ENCODE results near the gene FAM217B. TPM values are rescaled to one million over a fixed set of nuclear protein-coding genes. Genes with fewer than 3 reads are reported as not detected.

FAM217B gene
- total and polyA plus RNA-seq, 2 of the 8 experiments (the other 6 are each of a cell fraction or from before 2014, with no cell fraction given): 5.4 to 28.5 TPM

GRCh38 chr20:59987135-59987534, 46.9 kb downstream of the FAM217B start:
- FAIRE-seq: no peak
- 91% methylated on average over 7 of the region's 7 CpGs; no CpG with 5 or more reads in 1 of the 2 experiments for WGBS, 2 experiments (ENCODE audit: extremely low coverage in 1 of 2, insufficient coverage in 1 of 2, insufficient read length in 1 of 2, insufficient replicate concordance in 2 of 2, low coverage in 1 of 2, low lambda C conversion rate in 2 of 2, missing lambda C conversion rate in 1 of 2)
- no peak for DNase-seq (ENCODE audit: low read depth in 1 of 2, low spot score in 2 of 2)

More at GRCh38 chr20:59987135-59987534, 46.9 kb downstream of the FAM217B start:
- no peak overlapping the region for H3K56ac ChIP-seq (replicated peaks; ENCODE audit: insufficient read length, low read depth, low read length)
- no peaks in the 10 kb centered on the region for H3K79me1 ChIP-seq (ENCODE audit: low read depth, low read length)
- no peak overlapping the region for H2BK20ac ChIP-seq (ENCODE audit: low read length)
- peaks cover 0 to 6% (median 3%) of the 10 kb centered on the region in 4 experiments; a peak in 3 of 7 replicates for H3K4me1 ChIP-seq (replicated peaks in 1 of 4; ENCODE audit: control insufficient read depth in 3 of 4, insufficient read depth in 4 of 4, low read length in 3 of 4)
- no peak overlapping the region for H3K4me3 ChIP-seq (ENCODE audit: extremely low read depth in 1 of 4, insufficient read depth in 2 of 4, low read depth in 3 of 4, low read length in 4 of 4)
- H4K91ac ChIP-seq (replicated peaks; ENCODE audit: insufficient read length, low read length): no peak overlapping the region
- H3K23me2 ChIP-seq (ENCODE audit: low read depth, low read length): no peaks in the 10 kb centered on the region
- CTCF ChIA-PET (ENCODE audit: partially characterized antibody): interaction anchor here (0.6 to 2.0 kb wide), 10 partner anchors 16 to 865 kb away, joined by 3 to 10 read pairs (median 4); partner anchors contain the start of gene SYCP2
- no peak overlapping the region for H3K4ac ChIP-seq (replicated peaks; ENCODE audit: insufficient read length, low read depth, low read length)
- no peak for TF ChIP-seq EP300 (IDR thresholded peaks at IDR 0.05; ENCODE audit: borderline replicate concordance in 1 of 2, low read depth in 2 of 2, low read length in 2 of 2)
- TF ChIP-seq JUND (IDR thresholded peaks at IDR 0.05; ENCODE audit: low read length): no peak
- TF ChIP-seq CREB1 (IDR thresholded peaks at IDR 0.05): no peak
- no peak for TF ChIP-seq USF2 (IDR thresholded peaks at IDR 0.05; ENCODE audit: low read length)
- no peaks in the 10 kb centered on the region for H3K36me3 ChIP-seq (ENCODE audit: control insufficient read depth in 2 of 4, insufficient read depth in 4 of 4, low read length in 3 of 4)
- no peaks in the 10 kb centered on the region for H3K9me3 ChIP-seq (ENCODE audit: insufficient read depth in 2 of 2, low read depth in 1 of 2, low read length in 1 of 2)
- no peak overlapping the region for H2BK120ac ChIP-seq (replicated peaks; ENCODE audit: low read depth, low read length)
- H3K14ac ChIP-seq (ENCODE audit: insufficient read length): no peak overlapping the region
- no peaks in the 10 kb centered on the region for H3K79me2 ChIP-seq (ENCODE audit: control insufficient read depth in 1 of 2, insufficient read depth in 2 of 2, low read length in 2 of 2)
- no peak overlapping the region for H2BK15ac ChIP-seq (ENCODE audit: low read length)
- H3K9ac ChIP-seq (replicated peaks in 1 of 4; ENCODE audit: extremely low read depth in 1 of 4, low read depth in 3 of 4, low read length in 3 of 4): no peak overlapping the region
- H3K23ac ChIP-seq (ENCODE audit: insufficient read length): no peak overlapping the region
- POLR2A ChIA-PET (ENCODE audit: partially characterized antibody): no interaction called here
- H3K27me3 ChIP-seq (replicated peaks in 1 of 4; ENCODE audit: control insufficient read depth in 3 of 4, extremely low read depth in 1 of 4, insufficient read depth in 3 of 4, low read length in 3 of 4): no peaks in the 10 kb centered on the region
- no peak overlapping the region for H2BK12ac ChIP-seq (ENCODE audit: low read depth, low read length)
- no peak overlapping the region for H2BK5ac ChIP-seq (ENCODE audit: low read depth, low read length)
- H3K4me2 ChIP-seq (ENCODE audit: insufficient read depth in 1 of 2, low read depth in 2 of 2, low read length in 2 of 2): no peak overlapping the region
- no peak overlapping the region for H4K8ac ChIP-seq (ENCODE audit: extremely low read depth, insufficient read depth, low read length)
- no peak overlapping the region for H2AFZ ChIP-seq (ENCODE audit: low read length)
- no peak overlapping the region for H2AK5ac ChIP-seq (ENCODE audit: low read depth, low read length)
- no peak overlapping the region for H3K18ac ChIP-seq (ENCODE audit: extremely low read depth, low read length)
- no peak overlapping the region for H4K5ac ChIP-seq (ENCODE audit: insufficient read length, low read depth, low read length)
- H4K20me1 ChIP-seq (replicated peaks in 1 of 2; ENCODE audit: control insufficient read depth in 1 of 2, insufficient read depth in 2 of 2, low read length in 2 of 2): no peaks in the 10 kb centered on the region
- no peak overlapping the region for H3K27ac ChIP-seq (ENCODE audit: low read depth, low read length)

All from H1 (cell line).